Neuron (in vitro differentiated cells): ENCODE measurements around the gene JAGN1.

Source experiments
- H2AFZ ChIP-seq: one replicate; pipeline ENCODE4 v1.6.1; 2013; ENCODE audit warnings: low read depth, mild to moderate bottlenecking, inconsistent platforms, low read length, moderate library complexity
- H3K27me3 ChIP-seq: one replicate; pipeline ENCODE4 v1.6.1; 2013; ENCODE audit warnings: low read length; ENCODE audit not compliant: insufficient read depth
- H3K36me3 ChIP-seq: one replicate; pipeline ENCODE4 v1.6.1; 2013; ENCODE audit warnings: low read length; ENCODE audit not compliant: insufficient read depth
- H3K4me1 ChIP-seq: one replicate; pipeline ENCODE4 v1.6.1; 2013; ENCODE audit warnings: low read length; ENCODE audit not compliant: insufficient read depth
- H3K4me3 ChIP-seq: 2 replicates; pipeline ENCODE4 v1.5.1; 2013; ENCODE audit warnings: mild to moderate bottlenecking, low read length, moderate library complexity
- H3K9me3 ChIP-seq: one replicate; pipeline ENCODE4 v1.6.1; 2013; ENCODE audit warnings: low read length

JAGN1 gene

DNA sequence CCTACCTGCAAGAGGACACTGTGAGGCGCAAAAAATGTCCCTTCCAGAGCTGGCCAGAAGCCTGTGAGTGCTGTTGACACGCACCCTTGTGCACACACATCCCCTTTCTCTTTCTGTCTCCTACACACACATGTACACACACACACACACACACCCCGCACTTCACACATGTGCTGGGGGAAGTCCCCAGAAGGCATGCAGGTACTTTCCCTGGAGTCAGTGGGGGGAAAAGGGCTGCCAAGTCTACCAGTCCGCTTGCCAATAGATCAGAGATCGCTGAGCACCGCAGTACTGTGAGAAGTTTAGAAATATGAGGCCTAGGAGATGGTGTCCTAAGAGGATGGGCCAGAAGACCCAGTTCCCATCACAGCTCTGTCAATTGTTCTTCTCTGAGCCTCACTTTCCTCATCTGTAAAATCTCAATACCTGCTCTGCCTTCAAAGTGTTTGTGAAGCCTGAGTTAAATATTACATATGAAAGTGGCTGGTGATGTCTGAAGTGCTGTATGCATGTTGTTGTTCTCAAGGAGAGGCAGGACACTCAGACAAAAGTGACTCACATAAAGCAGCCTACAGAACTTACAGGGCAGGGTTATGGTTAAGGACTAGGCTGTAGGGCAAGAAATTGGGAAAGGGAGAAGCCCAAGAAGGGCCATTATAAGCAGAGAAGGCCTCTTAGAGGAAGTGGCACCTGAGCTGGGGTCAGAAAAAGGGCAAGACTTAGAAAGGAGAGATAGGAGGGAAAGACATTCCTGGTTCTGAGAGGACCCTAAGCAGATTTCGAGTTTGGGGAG is 19.0 kb downstream of the JAGN1 start:
- Histone ChIP-seq H3K4me3 (no peak overlapping the region), H3K36me3 (no peaks in the 10 kb centered on the region), H3K4me1 (no peaks in the 10 kb centered on the region), H2AFZ (no peak overlapping the region), H3K9me3 (no peaks in the 10 kb centered on the region), H3K27me3 (no peaks in the 10 kb centered on the region)

- no peak overlapping the region for H2AFZ ChIP-seq
- H3K27me3 ChIP-seq: no peaks in the 10 kb centered on the region
- H3K4me3 ChIP-seq: no peak overlapping the region
- no peaks in the 10 kb centered on the region for H3K9me3 ChIP-seq
- H3K4me1 ChIP-seq: peaks cover 6% of the 10 kb centered on the region
- no peaks in the 10 kb centered on the region for H3K36me3 ChIP-seq
Measured at GRCh38 chr3:9911863-9912262, 21.5 kb downstream of the JAGN1 start.

DNA sequence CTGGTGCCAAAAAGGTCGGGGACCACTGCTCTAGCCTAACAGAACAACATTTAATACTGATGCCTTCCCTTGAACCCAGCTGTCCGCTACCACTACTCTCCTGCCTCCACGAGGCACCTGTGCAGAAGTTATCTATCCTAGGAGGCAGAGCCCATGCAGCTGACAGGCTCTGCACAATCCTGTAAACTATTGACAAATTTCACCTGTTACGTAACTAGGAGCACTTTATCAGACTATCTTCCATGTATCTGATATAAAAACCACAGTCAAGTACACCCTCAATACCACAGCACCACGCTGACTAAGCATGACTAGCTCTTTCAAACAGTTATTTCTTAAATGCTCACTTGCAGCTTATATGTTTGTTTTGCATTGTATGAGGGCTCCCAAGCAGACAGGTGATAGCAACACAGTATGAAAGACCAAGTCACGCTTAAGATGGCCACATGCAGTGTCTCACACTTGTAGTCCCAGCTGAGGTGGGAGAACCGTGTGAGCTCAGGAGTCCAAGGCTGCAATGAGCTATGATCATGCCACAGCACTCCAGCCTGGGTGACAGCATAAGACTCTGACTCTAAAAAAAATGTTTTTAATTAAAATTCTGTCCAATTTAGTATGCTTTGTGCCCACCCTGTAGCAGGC is 22.0 kb downstream of the JAGN1 start:
- Histone ChIP-seq H3K4me3 (no peak overlapping the region), H3K9me3 (no peaks in the 10 kb centered on the region), H3K27me3 (no peaks in the 10 kb centered on the region), H3K4me1 (peaks cover 6% of the 10 kb centered on the region), H3K36me3 (no peaks in the 10 kb centered on the region), H2AFZ (no peak overlapping the region)

- Histone ChIP-seq H2AFZ (no peak overlapping the region), H3K4me1 (peaks cover 6% of the 10 kb centered on the region), H3K4me3 (no peak overlapping the region), H3K9me3 (no peaks in the 10 kb centered on the region), H3K27me3 (no peaks in the 10 kb centered on the region), H3K36me3 (no peaks in the 10 kb centered on the region)
Measured at GRCh38 chr3:9913601-9914000, 23.2 kb downstream of the JAGN1 start.

GRCh38 chr3:9914011-9914410 is 23.6 kb downstream of the JAGN1 start:
- H3K27me3 ChIP-seq: no peaks in the 10 kb centered on the region
- H3K36me3 ChIP-seq: no peaks in the 10 kb centered on the region
- no peak overlapping the region for H2AFZ ChIP-seq
- no peak overlapping the region for H3K4me3 ChIP-seq
- no peaks in the 10 kb centered on the region for H3K9me3 ChIP-seq
- H3K4me1 ChIP-seq: peaks cover 6% of the 10 kb centered on the region

DNA sequence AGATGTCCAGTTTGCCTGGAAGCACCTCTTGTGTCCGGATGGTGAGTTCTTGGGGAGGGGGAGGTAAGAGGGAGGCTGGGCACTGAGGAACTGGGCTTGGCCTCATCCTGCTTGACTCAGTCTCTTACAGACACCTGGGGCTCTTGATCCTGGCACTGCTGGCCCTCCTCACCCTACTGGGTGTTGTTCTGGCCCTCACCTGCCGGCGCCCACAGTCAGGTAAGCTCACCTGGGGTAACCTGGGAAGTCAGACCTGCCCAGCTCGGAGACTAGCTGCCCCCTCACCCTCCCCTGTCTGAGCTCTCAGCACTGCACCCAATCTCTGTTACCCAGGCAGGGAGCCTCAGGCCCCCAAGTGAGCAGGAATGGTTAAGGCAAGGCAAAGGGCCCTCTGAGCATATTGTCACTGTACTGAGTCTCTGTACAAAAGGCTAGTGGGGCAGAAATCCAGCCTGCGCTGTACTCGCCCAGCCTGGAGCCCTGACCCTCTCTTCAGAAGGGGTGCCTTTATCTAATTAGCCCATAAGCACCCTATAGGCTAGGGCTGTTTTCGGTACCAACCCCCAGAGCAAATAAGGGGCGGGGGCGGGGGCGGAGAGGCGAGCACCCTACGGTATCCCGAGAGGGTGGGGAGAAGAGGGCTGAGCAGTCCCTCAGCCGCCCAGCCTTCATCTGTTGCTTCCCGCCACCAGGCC is 24.3 kb downstream of the JAGN1 start:
- Histone ChIP-seq H3K9me3 (no peaks in the 10 kb centered on the region), H3K27me3 (no peaks in the 10 kb centered on the region), H2AFZ (no peak overlapping the region), H3K4me3 (no peak overlapping the region), H3K4me1 (peaks cover 6% of the 10 kb centered on the region), H3K36me3 (no peaks in the 10 kb centered on the region)

DNA sequence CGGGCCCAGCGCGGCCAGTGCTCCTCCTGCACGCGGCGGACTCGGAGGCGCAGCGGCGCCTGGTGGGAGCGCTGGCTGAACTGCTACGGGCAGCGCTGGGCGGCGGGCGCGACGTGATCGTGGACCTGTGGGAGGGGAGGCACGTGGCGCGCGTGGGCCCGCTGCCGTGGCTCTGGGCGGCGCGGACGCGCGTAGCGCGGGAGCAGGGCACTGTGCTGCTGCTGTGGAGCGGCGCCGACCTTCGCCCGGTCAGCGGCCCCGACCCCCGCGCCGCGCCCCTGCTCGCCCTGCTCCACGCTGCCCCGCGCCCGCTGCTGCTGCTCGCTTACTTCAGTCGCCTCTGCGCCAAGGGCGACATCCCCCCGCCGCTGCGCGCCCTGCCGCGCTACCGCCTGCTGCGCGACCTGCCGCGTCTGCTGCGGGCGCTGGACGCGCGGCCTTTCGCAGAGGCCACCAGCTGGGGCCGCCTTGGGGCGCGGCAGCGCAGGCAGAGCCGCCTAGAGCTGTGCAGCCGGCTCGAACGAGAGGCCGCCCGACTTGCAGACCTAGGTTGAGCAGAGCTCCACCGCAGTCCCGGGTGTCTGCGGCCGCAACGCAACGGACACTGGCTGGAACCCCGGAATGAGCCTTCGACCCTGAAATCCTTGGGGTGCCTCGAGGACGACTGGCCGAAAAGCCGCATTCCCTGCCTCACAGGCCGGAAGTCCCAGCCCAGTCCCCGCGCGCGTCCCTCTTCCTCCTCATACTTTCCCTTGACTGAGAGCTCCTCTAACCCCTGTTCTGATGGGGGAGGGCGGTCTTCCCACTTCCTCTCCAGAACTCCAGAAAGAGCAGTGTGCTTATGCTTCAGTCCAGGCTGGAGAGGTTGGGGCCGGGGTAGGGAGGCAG is 25.1 kb downstream of the JAGN1 start:
- Histone ChIP-seq H2AFZ (no peak overlapping the region), H3K4me1 (peaks cover 6% of the 10 kb centered on the region), H3K4me3 (peak overlapping the region; percentile 16), H3K27me3 (no peaks in the 10 kb centered on the region), H3K36me3 (no peaks in the 10 kb centered on the region), H3K9me3 (no peaks in the 10 kb centered on the region)

DNA sequence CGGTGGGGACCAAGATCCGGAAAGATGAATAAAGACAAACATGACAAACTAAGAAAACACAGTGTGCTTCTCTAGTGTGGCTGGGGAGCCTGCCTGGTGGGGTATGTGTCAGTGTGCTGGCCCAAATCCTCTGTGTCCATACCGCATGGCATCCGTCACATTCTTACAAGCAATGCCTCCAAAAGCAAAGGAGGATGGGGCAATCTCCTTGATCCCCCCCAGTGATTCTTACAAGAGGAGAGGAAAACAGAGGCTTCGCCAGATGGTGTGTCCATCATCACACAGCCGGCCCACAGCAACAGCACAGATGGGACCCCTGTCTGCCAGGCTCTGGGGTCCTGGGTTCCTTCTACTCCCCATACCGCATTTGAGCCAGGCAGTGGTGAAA is 25.9 kb downstream of the JAGN1 start:
- H2AFZ ChIP-seq: peak overlapping the region; percentile 80
- peaks cover 6% of the 10 kb centered on the region for H3K4me1 ChIP-seq
- H3K9me3 ChIP-seq: no peaks in the 10 kb centered on the region
- H3K4me3 ChIP-seq: peak overlapping the region; percentile 17
- no peaks in the 10 kb centered on the region for H3K27me3 ChIP-seq
- no peaks in the 10 kb centered on the region for H3K36me3 ChIP-seq

DNA sequence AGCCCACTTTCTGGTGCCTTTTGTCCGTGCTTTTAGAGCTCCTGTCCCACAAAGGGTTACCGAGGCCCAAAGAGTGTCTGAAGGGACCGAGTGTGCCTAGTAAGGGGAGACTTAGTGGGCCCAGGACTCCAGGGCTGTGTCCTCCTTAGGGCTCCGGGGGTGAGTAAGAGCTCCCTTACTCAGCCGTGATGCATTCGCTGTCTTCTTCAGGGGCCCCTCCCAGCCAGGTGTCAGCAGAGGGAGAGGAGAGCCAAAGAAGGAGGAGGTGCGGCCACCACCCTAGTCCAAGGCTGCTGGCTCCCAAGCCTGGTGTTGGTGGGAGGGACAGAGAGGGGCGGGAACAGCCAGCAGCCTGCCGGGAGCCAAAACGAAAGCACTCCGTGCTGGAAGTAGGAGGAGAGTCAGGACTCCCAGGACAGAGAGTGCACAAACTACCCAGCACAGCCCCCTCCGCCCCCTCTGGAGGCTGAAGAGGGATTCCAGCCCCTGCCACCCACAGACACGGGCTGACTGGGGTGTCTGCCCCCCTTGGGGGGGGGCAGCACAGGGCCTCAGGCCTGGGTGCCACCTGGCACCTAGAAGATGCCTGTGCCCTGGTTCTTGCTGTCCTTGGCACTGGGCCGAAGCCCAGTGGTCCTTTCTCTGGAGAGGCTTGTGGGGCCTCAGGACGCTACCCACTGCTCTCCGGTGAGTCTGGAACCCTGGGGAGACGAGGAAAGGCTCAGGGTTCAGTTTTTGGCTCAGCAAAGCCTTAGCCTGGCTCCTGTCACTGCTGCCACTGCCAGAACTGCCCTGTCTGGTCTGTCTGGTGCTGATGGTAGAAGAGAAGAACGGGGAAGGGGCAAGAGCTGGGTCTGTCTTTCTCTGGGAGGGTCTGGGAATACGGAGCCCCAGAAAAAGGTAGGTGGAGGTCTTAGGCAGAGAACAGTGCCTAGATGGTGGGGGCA is 26.6 kb downstream of the JAGN1 start, which contains the start of gene IL17RC:
IL17RC (plus strand) TSS at position 365 of the 947 bp plus-strand sequence; CDS start at position 583, 218 bp downstream.
- Histone ChIP-seq H3K9me3 (no peaks in the 10 kb centered on the region), H3K4me1 (peaks cover 6% of the 10 kb centered on the region), H3K36me3 (no peaks in the 10 kb centered on the region), H3K4me3 (peak within 1 kb of the TSS; percentile 17), H3K27me3 (no peaks in the 10 kb centered on the region), H2AFZ (peak within 1 kb of the TSS; percentile 80)

DNA sequence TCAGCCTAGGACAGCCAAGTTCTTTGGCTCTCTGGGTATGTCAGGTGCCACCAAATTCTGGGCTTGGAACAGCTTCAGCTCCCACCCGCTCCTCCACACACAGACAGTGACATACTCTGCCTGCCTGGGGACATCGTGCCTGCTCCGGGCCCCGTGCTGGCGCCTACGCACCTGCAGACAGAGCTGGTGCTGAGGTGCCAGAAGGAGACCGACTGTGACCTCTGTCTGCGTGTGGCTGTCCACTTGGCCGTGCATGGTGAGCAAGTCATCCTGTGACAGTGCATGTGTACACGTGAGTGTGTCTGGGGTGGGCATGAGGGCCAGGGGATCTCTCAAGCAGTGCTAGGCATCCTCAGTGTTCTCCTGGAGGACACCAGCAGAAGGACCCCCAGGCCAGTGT is 27.4 kb downstream of the JAGN1 start:
- no peaks in the 10 kb centered on the region for H3K9me3 ChIP-seq
- no peaks in the 10 kb centered on the region for H3K36me3 ChIP-seq
- no peaks in the 10 kb centered on the region for H3K27me3 ChIP-seq
- H3K4me3 ChIP-seq: no peak overlapping the region
- H3K4me1 ChIP-seq: peaks cover 6% of the 10 kb centered on the region
- H2AFZ ChIP-seq: no peak overlapping the region

DNA sequence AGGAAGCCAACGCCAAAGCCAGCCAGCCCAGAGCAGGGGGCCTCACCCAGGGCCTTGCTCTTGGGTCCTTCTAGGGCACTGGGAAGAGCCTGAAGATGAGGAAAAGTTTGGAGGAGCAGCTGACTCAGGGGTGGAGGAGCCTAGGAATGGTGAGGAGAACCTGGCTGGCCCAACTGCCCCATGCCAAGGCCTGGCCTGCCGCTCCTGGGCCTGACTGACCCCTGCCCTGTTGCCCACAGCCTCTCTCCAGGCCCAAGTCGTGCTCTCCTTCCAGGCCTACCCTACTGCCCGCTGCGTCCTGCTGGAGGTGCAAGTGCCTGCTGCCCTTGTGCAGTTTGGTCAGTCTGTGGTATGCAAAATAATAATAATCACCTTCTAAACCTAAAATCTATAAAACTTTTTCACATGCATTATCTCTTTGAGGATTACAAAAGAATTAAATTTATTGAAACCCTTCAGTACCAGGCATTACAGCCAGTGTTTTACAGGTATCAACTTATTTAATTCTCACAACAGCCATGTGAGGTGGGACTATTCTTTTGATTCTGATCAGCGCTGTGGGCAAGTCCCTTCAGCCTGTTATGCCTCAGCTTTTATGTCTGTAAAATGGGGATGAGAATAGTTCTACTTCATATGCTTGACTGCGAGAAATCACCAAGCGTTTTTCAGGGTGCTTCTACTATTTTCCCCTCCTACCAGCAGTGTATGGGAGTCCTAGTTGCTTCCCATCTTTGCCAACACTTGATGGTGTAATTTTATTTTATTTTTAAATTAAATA is 28.0 kb downstream of the JAGN1 start:
- no peaks in the 10 kb centered on the region for H3K9me3 ChIP-seq
- no peaks in the 10 kb centered on the region for H3K36me3 ChIP-seq
- no peak overlapping the region for H3K4me3 ChIP-seq
- peaks cover 6% of the 10 kb centered on the region for H3K4me1 ChIP-seq
- H3K27me3 ChIP-seq: no peaks in the 10 kb centered on the region
- H2AFZ ChIP-seq: no peak overlapping the region
